ENCODE data around the gene RGS5. TPM values are rescaled to one million over a fixed set of nuclear protein-coding genes. Genes with fewer than 3 reads are reported as not detected.

RGS5 gene
- total RNA-seq, 1 experiment from 2014 or later = 14.1 TPM

DNA sequence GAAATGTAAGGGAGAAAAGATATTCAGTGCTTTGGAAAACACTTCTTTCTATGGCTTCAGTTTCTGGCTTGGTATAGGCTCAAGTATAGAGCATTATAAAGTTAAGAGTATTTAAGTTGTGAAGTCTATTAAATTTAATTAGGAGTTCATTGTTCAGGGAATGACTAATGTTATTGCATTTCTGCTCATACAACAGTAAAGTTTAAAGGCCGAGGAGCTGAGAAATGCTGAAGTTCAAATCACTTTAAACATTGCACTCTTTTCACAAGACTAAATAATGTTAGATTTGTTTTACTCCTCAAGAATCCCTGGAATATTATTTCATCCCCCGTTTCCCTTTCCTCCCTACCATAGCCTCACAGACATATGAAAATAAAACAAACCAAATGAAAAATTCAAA lies 30.1 kb downstream of the RGS5 start:
- ChIA-PET POLR2A (no interaction called here), CTCF (interaction anchor here (0.8 to 1.0 kb wide), 5 partner anchors 100 to 319 kb away, joined by 3 to 4 read pairs (median 3); no protein-coding TSS in a partner anchor)
- no peak for DNase-seq (ENCODE audit: unreplicated experiment)
- TF ChIP-seq, protein P1, sequence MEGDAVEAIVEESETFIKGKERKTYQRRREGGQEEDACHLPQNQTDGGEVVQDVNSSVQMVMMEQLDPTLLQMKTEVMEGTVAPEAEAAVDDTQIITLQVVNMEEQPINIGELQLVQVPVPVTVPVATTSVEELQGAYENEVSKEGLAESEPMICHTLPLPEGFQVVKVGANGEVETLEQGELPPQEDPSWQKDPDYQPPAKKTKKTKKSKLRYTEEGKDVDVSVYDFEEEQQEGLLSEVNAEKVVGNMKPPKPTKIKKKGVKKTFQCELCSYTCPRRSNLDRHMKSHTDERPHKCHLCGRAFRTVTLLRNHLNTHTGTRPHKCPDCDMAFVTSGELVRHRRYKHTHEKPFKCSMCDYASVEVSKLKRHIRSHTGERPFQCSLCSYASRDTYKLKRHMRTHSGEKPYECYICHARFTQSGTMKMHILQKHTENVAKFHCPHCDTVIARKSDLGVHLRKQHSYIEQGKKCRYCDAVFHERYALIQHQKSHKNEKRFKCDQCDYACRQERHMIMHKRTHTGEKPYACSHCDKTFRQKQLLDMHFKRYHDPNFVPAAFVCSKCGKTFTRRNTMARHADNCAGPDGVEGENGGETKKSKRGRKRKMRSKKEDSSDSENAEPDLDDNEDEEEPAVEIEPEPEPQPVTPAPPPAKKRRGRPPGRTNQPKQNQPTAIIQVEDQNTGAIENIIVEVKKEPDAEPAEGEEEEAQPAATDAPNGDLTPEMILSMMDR (IDR thresholded peaks at IDR 0.05; ENCODE audit: unreplicated experiment) = no peak
- no peaks in the 10 kb centered on the region for H3K27me3 Mint-ChIP-seq (ENCODE audit: insufficient read depth, unreplicated experiment)
- no peaks in the 10 kb centered on the region for H3K36me3 Mint-ChIP-seq (ENCODE audit: insufficient read depth, unreplicated experiment)
- no peak overlapping the region for H3K4me3 Mint-ChIP-seq (ENCODE audit: unreplicated experiment)
- H3K9me3 Mint-ChIP-seq (ENCODE audit: unreplicated experiment) = no peaks in the 10 kb centered on the region
- H3K4me1 Mint-ChIP-seq (ENCODE audit: insufficient read depth, unreplicated experiment) = peaks cover 27% of the 10 kb centered on the region
- peak overlapping the region; percentile 20 for H3K27ac Mint-ChIP-seq (ENCODE audit: low read depth, unreplicated experiment)
- intact Hi-C loops (cut with micrococcal nuclease) = no loop called here
- no TSS peak for BruUV-seq (replicated peaks)

DNA sequence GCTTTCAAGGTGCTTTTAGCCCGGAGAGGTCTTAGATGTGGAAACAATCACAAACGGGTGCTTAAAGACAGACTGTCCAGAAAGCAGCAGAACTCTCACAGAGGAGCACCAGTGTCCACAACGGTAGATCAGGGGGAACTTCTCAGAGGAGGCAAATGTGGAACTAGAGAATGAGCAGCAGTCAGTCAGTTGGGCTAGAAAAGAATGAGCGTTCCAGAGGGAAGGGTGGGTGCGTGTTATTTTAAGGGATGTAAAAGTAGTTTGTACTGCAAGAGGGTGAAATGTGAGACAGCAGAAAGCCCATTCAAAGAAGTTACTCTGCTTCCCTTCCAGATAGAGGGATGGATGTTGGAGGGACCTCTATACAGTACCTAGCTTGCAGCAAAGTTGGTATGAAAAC lies 30.9 kb downstream of the RGS5 start:
- H3K9me3 Mint-ChIP-seq (ENCODE audit: unreplicated experiment) = no peaks in the 10 kb centered on the region
- DNase-seq (ENCODE audit: unreplicated experiment) = no peak
- H3K27ac Mint-ChIP-seq (ENCODE audit: low read depth, unreplicated experiment) = no peak overlapping the region
- H3K4me1 Mint-ChIP-seq (ENCODE audit: insufficient read depth, unreplicated experiment) = peaks cover 34% of the 10 kb centered on the region
- H3K27me3 Mint-ChIP-seq (ENCODE audit: insufficient read depth, unreplicated experiment) = no peaks in the 10 kb centered on the region
- CTCF ChIA-PET = no interaction called here
- H3K36me3 Mint-ChIP-seq (ENCODE audit: insufficient read depth, unreplicated experiment) = peaks cover 7% of the 10 kb centered on the region
- intact Hi-C loops (cut with micrococcal nuclease) = loop anchor here (1.0 kb wide), 1 partner anchor 234 kb away; no protein-coding TSS in a partner anchor
- TF ChIP-seq, protein P1 (IDR thresholded peaks at IDR 0.05; ENCODE audit: unreplicated experiment) = no peak
- no peak overlapping the region for H3K4me3 Mint-ChIP-seq (ENCODE audit: unreplicated experiment)
- POLR2A ChIA-PET = no interaction called here
- BruUV-seq (replicated peaks) = no TSS peak

DNA sequence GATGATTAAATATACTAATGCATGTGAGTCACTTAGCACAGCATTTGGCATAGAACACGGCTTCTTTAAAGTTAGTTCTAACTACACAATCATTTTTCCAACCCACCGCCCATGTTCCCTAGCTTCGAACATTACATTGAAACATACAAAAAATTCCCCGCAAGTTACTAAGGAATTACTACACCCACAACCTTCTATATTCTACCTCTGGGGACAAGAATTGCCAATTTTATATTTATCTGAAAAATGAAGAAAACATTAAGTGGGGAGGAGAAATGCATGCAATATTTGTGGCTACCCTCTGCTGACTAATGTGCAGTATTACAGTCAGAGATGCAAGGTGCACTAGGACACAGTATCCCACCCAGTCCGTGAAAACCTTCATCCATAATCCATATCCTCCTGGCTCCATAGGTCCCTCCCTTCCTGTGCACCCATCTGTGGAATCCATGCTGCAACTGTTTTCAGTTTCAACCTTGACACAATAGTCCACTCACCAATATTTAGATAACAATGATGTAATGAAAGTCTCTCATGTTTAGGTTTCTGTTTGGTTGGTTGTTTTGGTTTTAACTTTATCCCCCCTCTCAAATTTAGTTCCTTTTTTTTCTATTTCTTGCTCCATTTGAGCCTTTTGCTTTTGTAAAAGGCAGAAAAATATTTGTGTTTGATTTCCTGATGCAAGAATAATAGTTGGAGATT lies 31.6 kb downstream of the RGS5 start:
- no TSS peak for BruUV-seq (replicated peaks)
- ChIA-PET POLR2A (no interaction called here), CTCF (interaction anchor here (0.6 to 1.5 kb wide), 11 partner anchors 10 to 323 kb away, joined by 3 to 9 read pairs (median 3); partner anchors contain the start of gene CCDC190)
- Mint-ChIP-seq H3K9me3 (ENCODE audit: unreplicated experiment) (no peaks in the 10 kb centered on the region), H3K27me3 (ENCODE audit: insufficient read depth, unreplicated experiment) (no peaks in the 10 kb centered on the region), H3K27ac (ENCODE audit: low read depth, unreplicated experiment) (no peak overlapping the region), H3K4me3 (ENCODE audit: unreplicated experiment) (no peak overlapping the region), H3K4me1 (ENCODE audit: insufficient read depth, unreplicated experiment) (peaks cover 34% of the 10 kb centered on the region), H3K36me3 (ENCODE audit: insufficient read depth, unreplicated experiment) (peaks cover 7% of the 10 kb centered on the region)
- DNase-seq (ENCODE audit: unreplicated experiment) = peak; percentile 38
- TF ChIP-seq, protein P1 (IDR thresholded peaks at IDR 0.05; ENCODE audit: unreplicated experiment) = peak; percentile 59
- intact Hi-C loops (cut with micrococcal nuclease) = loop anchor here (1.0 kb wide), 1 partner anchor 233 kb away; no protein-coding TSS in a partner anchor

DNA sequence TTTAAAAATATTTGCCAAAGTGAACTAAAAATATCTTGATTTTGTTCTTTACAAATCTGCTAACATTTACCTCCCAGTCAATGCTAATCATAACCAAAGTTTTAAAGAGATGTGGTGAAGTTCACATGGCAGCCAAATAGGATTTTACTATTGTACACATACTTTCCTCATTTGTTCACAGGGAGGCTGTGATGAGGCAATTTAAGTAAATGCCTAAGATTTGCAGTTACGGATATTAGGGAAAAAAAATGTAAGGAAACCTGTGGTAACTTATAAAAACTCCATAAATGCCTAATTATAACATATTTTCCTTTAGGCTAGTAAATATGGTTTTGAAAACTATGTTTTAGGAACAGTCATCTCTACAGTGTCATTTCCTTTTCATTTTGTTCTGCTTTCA lies 32.4 kb downstream of the RGS5 start:
- intact Hi-C loops (cut with micrococcal nuclease) = no loop called here
- CTCF ChIA-PET = interaction anchor here (0.6 to 1.5 kb wide), 12 partner anchors 10 to 322 kb away, joined by 3 to 9 read pairs (median 4); partner anchors contain the start of gene CCDC190
- peaks cover 7% of the 10 kb centered on the region for H3K36me3 Mint-ChIP-seq (ENCODE audit: insufficient read depth, unreplicated experiment)
- POLR2A ChIA-PET = no interaction called here
- TF ChIP-seq, protein P1 (IDR thresholded peaks at IDR 0.05; ENCODE audit: unreplicated experiment) = no peak
- H3K9me3 Mint-ChIP-seq (ENCODE audit: unreplicated experiment) = no peaks in the 10 kb centered on the region
- no peak for DNase-seq (ENCODE audit: unreplicated experiment)
- peaks cover 34% of the 10 kb centered on the region for H3K4me1 Mint-ChIP-seq (ENCODE audit: insufficient read depth, unreplicated experiment)
- H3K27me3 Mint-ChIP-seq (ENCODE audit: insufficient read depth, unreplicated experiment) = no peaks in the 10 kb centered on the region
- BruUV-seq (replicated peaks) = no TSS peak
- H3K4me3 Mint-ChIP-seq (ENCODE audit: unreplicated experiment) = no peak overlapping the region
- no peak overlapping the region for H3K27ac Mint-ChIP-seq (ENCODE audit: low read depth, unreplicated experiment)
